Measurements from ENCODE around the gene OR9A4. TPM values are rescaled to one million over a fixed set of nuclear protein-coding genes. Genes with fewer than 3 reads are reported as not detected.

OR9A4 gene
- total RNA-seq, 2 donors from 2014 or later, result not detected

DNA sequence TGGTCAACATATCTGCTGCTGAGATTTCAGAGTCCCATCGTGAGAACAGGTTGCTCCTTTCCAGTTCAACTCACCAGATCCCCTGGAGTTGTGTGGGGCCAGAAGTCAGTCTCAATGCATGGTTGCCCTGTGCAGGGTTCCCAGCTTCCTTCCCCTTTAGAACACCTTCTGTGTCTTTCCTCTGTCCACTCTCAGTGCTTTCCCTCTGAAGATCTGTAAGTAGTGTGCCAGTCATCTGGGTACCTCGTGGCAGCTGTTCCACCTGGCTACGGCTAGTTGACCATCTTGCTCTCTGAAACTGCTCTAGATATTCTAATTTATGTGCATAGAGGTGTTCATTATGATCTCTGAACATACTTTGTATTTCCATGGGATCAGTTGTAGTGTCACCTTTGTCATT is 38.8 kb upstream of the OR9A4 start:
- Mint-ChIP-seq H3K4me3 (no peak overlapping the region), H3K4me1 (peaks cover 3% of the 10 kb centered on the region), H3K27ac (no peak overlapping the region), H3K36me3 (ENCODE audit: low read depth) (no peaks in the 10 kb centered on the region), H3K27me3 (ENCODE audit: insufficient read depth) (no peaks in the 10 kb centered on the region), H3K9me3 (no peaks in the 10 kb centered on the region)
- no peaks in the 10 kb centered on the region for H3K27me3 ChIP-seq (ENCODE audit: control insufficient read depth, insufficient read depth, low read length, poor library complexity, severe bottlenecking)
- no peaks in the 10 kb centered on the region for H3K36me3 ChIP-seq (ENCODE audit: control insufficient read depth, insufficient read depth, low read length)
- no peak overlapping the region for H3K4me3 ChIP-seq (ENCODE audit: low read length)
- H3K9ac ChIP-seq (ENCODE audit: extremely low read depth, low read length, poor library complexity, severe bottlenecking), result no peak overlapping the region
- no peaks in the 10 kb centered on the region for H3K9me3 ChIP-seq (ENCODE audit: control insufficient read depth, low read length)
- no peaks in the 10 kb centered on the region for H3K4me1 ChIP-seq (ENCODE audit: control insufficient read depth, insufficient read depth, low read length)
- H3K27ac ChIP-seq (ENCODE audit: low read depth, low read length), result no peak overlapping the region
- no peak for DNase-seq
- WGBS, 2 experiments (ENCODE audit: insufficient coverage in 1 of 2, insufficient read length in 1 of 2), result 93% methylated on average over 3 of the region's 3 CpGs; no CpG with 5 or more reads in 1 of the 2 experiments
- TF ChIP-seq, protein P1, sequence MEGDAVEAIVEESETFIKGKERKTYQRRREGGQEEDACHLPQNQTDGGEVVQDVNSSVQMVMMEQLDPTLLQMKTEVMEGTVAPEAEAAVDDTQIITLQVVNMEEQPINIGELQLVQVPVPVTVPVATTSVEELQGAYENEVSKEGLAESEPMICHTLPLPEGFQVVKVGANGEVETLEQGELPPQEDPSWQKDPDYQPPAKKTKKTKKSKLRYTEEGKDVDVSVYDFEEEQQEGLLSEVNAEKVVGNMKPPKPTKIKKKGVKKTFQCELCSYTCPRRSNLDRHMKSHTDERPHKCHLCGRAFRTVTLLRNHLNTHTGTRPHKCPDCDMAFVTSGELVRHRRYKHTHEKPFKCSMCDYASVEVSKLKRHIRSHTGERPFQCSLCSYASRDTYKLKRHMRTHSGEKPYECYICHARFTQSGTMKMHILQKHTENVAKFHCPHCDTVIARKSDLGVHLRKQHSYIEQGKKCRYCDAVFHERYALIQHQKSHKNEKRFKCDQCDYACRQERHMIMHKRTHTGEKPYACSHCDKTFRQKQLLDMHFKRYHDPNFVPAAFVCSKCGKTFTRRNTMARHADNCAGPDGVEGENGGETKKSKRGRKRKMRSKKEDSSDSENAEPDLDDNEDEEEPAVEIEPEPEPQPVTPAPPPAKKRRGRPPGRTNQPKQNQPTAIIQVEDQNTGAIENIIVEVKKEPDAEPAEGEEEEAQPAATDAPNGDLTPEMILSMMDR (conservative IDR thresholded peaks at IDR 0.05), result no peak

DNA sequence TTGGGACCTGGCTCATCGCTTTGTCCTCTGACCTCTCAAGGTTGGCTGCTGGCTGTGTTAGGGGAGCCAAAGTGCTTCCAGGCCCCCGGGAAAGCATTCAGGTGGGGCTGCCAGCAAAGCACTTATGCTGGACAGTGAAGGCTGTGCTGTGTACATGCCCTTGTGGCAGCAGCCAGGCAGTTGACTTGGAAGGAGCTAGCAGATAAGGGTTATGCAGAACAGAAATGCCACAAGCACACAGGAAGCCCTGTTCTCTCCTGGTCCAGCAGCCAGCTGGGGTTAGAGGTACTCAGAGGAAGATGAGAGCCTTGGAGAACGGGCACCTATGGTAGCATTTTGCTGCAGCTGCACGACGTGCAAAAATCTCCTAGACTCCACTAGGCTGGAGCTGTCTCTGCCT is 35.2 kb upstream of the OR9A4 start:
- 75 to 100% methylated on average over 2 to 5 of the region's 5 CpGs for WGBS, 2 experiments (ENCODE audit: insufficient coverage in 1 of 2, insufficient read length in 1 of 2)
- H3K36me3 Mint-ChIP-seq (ENCODE audit: low read depth), result no peaks in the 10 kb centered on the region
- no peak overlapping the region for H3K27ac Mint-ChIP-seq
- no peak overlapping the region for H3K9ac ChIP-seq (ENCODE audit: extremely low read depth, low read length, poor library complexity, severe bottlenecking)
- peaks cover 3% of the 10 kb centered on the region for H3K4me1 Mint-ChIP-seq
- no peak overlapping the region for H3K27ac ChIP-seq (ENCODE audit: low read depth, low read length)
- no peak for DNase-seq
- no peaks in the 10 kb centered on the region for H3K27me3 Mint-ChIP-seq (ENCODE audit: insufficient read depth)
- H3K4me1 ChIP-seq (ENCODE audit: control insufficient read depth, insufficient read depth, low read length), result no peaks in the 10 kb centered on the region
- no peak overlapping the region for H3K4me3 ChIP-seq (ENCODE audit: low read length)
- no peaks in the 10 kb centered on the region for H3K9me3 ChIP-seq (ENCODE audit: control insufficient read depth, low read length)
- H3K4me3 Mint-ChIP-seq, result no peak overlapping the region
- no peaks in the 10 kb centered on the region for H3K27me3 ChIP-seq (ENCODE audit: control insufficient read depth, insufficient read depth, low read length, poor library complexity, severe bottlenecking)
- H3K36me3 ChIP-seq (ENCODE audit: control insufficient read depth, insufficient read depth, low read length), result no peaks in the 10 kb centered on the region
- H3K9me3 Mint-ChIP-seq, result peaks cover 3% of the 10 kb centered on the region
- TF ChIP-seq, protein P1 (conservative IDR thresholded peaks at IDR 0.05), result no peak

DNA sequence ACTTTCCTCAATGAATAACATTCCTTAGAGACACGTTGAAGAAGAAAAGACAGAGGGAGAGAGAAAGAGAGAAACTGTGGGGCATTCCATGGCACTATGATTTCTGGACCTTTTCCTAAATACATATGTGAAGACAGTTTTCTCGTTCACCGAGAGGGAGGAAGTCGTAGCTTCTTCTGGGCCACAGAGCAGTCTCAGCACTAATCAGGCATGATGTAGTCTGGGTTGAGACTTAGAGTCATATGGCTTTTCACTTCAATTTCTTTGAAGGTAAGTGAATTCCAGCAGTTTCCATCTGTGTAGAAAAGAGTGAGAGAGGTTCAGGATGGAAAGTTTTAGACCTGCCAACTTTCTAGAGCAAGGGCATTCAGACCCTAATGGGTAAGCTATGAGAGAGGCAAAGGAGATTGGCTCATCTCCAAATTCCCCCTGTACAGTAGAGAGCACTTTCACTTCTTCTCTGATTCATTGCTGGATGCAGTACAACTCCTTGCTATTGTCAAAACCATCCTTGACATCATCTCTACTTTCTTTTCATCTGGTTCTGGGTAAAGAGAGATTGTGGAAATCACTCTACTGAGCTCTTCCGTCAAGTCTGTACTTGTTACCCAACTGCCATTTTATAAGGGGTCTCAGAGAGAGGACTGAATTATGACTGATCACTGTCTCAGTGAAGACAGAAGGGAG is 31.5 kb upstream of the OR9A4 start:
- Mint-ChIP-seq H3K27ac (no peak overlapping the region), H3K27me3 (ENCODE audit: insufficient read depth) (no peaks in the 10 kb centered on the region), H3K9me3 (peaks cover 3% of the 10 kb centered on the region), H3K4me1 (no peaks in the 10 kb centered on the region), H3K4me3 (no peak overlapping the region), H3K36me3 (ENCODE audit: low read depth) (no peaks in the 10 kb centered on the region)
- H3K9ac ChIP-seq (ENCODE audit: extremely low read depth, low read length, poor library complexity, severe bottlenecking), result no peak overlapping the region
- 78 to 87% methylated on average over 5 of the region's 5 CpGs for WGBS, 2 experiments (ENCODE audit: insufficient coverage in 1 of 2, insufficient read length in 1 of 2)
- H3K36me3 ChIP-seq (ENCODE audit: control insufficient read depth, insufficient read depth, low read length), result no peaks in the 10 kb centered on the region
- no peak overlapping the region for H3K4me3 ChIP-seq (ENCODE audit: low read length)
- TF ChIP-seq, protein P1 (conservative IDR thresholded peaks at IDR 0.05), result no peak
- H3K27me3 ChIP-seq (ENCODE audit: control insufficient read depth, insufficient read depth, low read length, poor library complexity, severe bottlenecking), result no peaks in the 10 kb centered on the region
- no peak for DNase-seq
- H3K4me1 ChIP-seq (ENCODE audit: control insufficient read depth, insufficient read depth, low read length), result no peaks in the 10 kb centered on the region
- no peaks in the 10 kb centered on the region for H3K9me3 ChIP-seq (ENCODE audit: control insufficient read depth, low read length)
- H3K27ac ChIP-seq (ENCODE audit: low read depth, low read length), result no peak overlapping the region

Data from endodermal cell (in vitro differentiated cells).